IMR-90 (cell line): ENCODE measurements around the gene SGO1. TPM values are rescaled to one million over a fixed set of nuclear protein-coding genes. Genes with fewer than 3 reads are reported as not detected.

Experiments
- ATAC-seq: fragments of 200-7000 bp; cut with Tn5 transposase; 2 replicates; pipeline ENCODE4 v1.9.1; 2020; ENCODE audit warnings: low read depth, mild to moderate bottlenecking, moderate library complexity
- BruUV-seq: library from RNA; stranded (reverse); fragments of 400-500 nt; replicated peaks from 2 replicates; lab custom pipeline; 2021; lab: Mats Ljungman, UMichigan
- CTCF ChIA-PET: fragments of 300-600 bp; formaldehyde crosslinking; extraction: SDS; loops from one replicate; lab custom pipeline; 2021; ENCODE audit warnings: antibody characterized with exemption; lab: Yijun Ruan, JAX
- POLR2A ChIA-PET: fragments of 300-600 bp; sonication (Branson Sonifier 250); formaldehyde crosslinking; loops from one replicate; lab custom pipeline; 2022; ENCODE audit warnings: antibody characterized with exemption; ENCODE audit not compliant: unreplicated experiment; lab: Charles Lee
- DNase-seq: peaks from one replicate; pipeline ENCODE4 v3.0.0; 2013
- H2AFZ ChIP-seq: replicated peaks from 2 replicates; pipeline ENCODE3; 2013; ENCODE audit warnings: low read length, mild to moderate bottlenecking; ENCODE audit not compliant: poor library complexity
- H2AK5ac ChIP-seq: 2 replicates; pipeline ENCODE4 v1.6.1; 2013; ENCODE audit warnings: low read depth, low read length, inconsistent platforms
- H2AK9ac ChIP-seq: replicated peaks from 2 replicates; pipeline ENCODE3; 2013; ENCODE audit warnings: mild to moderate bottlenecking, low read depth, low read length, moderate library complexity; ENCODE audit not compliant: poor library complexity
- H2BK120ac ChIP-seq: 2 replicates; pipeline ENCODE4 v1.6.1; 2013; ENCODE audit warnings: low read depth, low read length, inconsistent platforms
- H2BK15ac ChIP-seq: 3 replicates; pipeline ENCODE4 v1.6.1; 2013; ENCODE audit warnings: low read depth, low read length, inconsistent platforms
- H2BK20ac ChIP-seq: 2 replicates; pipeline ENCODE4 v1.6.1; 2013; ENCODE audit warnings: low read depth, mild to moderate bottlenecking, inconsistent platforms, low read length, moderate library complexity
- H2BK5ac ChIP-seq: 2 replicates; pipeline ENCODE4 v1.6.1; 2013; ENCODE audit warnings: mild to moderate bottlenecking, low read depth, low read length, inconsistent platforms; ENCODE audit not compliant: poor library complexity, severe bottlenecking
- H3K14ac ChIP-seq: replicated peaks from 2 replicates; pipeline ENCODE4 v1.6.1; 2013; ENCODE audit warnings: low read depth, low read length, inconsistent platforms
- H3K18ac ChIP-seq: 2 replicates; pipeline ENCODE4 v1.6.1; 2013; ENCODE audit warnings: low read depth, low read length, control low read depth
- H3K23ac ChIP-seq: 2 replicates; pipeline ENCODE4 v1.6.1; 2013; ENCODE audit warnings: low read depth, low read length, inconsistent platforms
- H3K27ac ChIP-seq: 2 replicates; pipeline ENCODE4 v1.5.1; 2013; ENCODE audit warnings: mild to moderate bottlenecking, control low read depth, low read length; ENCODE audit not compliant: insufficient read depth
- H3K27me3 ChIP-seq: 2 replicates; pipeline ENCODE4 v1.6.1; 2013; ENCODE audit warnings: low read length; ENCODE audit not compliant: control insufficient read depth, insufficient read depth
- H3K36me3 ChIP-seq: 2 replicates; pipeline ENCODE4 v1.6.1; 2013; ENCODE audit warnings: low read length, mixed read lengths; ENCODE audit not compliant: control insufficient read depth, insufficient read depth
- H3K4ac ChIP-seq: 2 replicates; pipeline ENCODE4 v1.6.1; 2013; ENCODE audit warnings: low read depth, low read length, inconsistent platforms
- H3K4me1 ChIP-seq: 2 replicates; pipeline ENCODE4 v1.6.1; 2013; ENCODE audit warnings: low read length, mixed read lengths; ENCODE audit not compliant: control insufficient read depth, insufficient read depth
- H3K4me2 ChIP-seq: 2 replicates; pipeline ENCODE4 v1.6.1; 2013; ENCODE audit warnings: low read depth, mild to moderate bottlenecking, control low read depth, low read length, moderate library complexity
- H3K4me3 ChIP-seq: 2 replicates; pipeline ENCODE4 v1.5.1; 2013; ENCODE audit warnings: low read depth, mild to moderate bottlenecking, control low read depth, low read length, moderate library complexity; ENCODE audit not compliant: insufficient read depth
- H3K56ac ChIP-seq: 2 replicates; pipeline ENCODE4 v1.6.1; 2013; ENCODE audit warnings: low read length, inconsistent platforms; ENCODE audit not compliant: insufficient read depth; ENCODE audit errors: extremely low read depth
- H3K79me1 ChIP-seq, 2 experiments: 2 replicates each; pipeline ENCODE4 v1.6.1; 2013; ENCODE audit warnings: low read length in 2 of 2, inconsistent platforms in 1 of 2, low read depth in 1 of 2
- H3K9ac ChIP-seq: 2 replicates; pipeline ENCODE4 v1.6.1; 2013; ENCODE audit warnings: low read depth, low read length, control low read depth
- H3K9me1 ChIP-seq: 2 replicates; pipeline ENCODE4 v1.6.1; 2013; ENCODE audit warnings: low read length, inconsistent platforms; ENCODE audit not compliant: insufficient read depth
- H3K9me3 ChIP-seq: 2 replicates; pipeline ENCODE4 v1.6.1; 2013; ENCODE audit warnings: low read length; ENCODE audit not compliant: control insufficient read depth, insufficient read depth
- H4K20me1 ChIP-seq: 2 replicates; pipeline ENCODE4 v1.6.1; 2013; ENCODE audit warnings: low read length, inconsistent platforms; ENCODE audit not compliant: insufficient read depth
- H4K5ac ChIP-seq: 2 replicates; pipeline ENCODE4 v1.6.1; 2013; ENCODE audit warnings: mild to moderate bottlenecking, low read depth, low read length, control low read depth
- H4K8ac ChIP-seq, 2 experiments: 2 replicates each; pipeline ENCODE4 v1.6.1; 2013; ENCODE audit warnings: low read depth in 2 of 2, low read length in 2 of 2, control low read depth in 1 of 2, inconsistent platforms in 1 of 2
- H4K91ac ChIP-seq: 2 replicates; pipeline ENCODE4 v1.6.1; 2013; ENCODE audit warnings: low read depth, low read length, inconsistent platforms; ENCODE audit not compliant: insufficient read depth
- CEBPB ChIP-seq: IDR thresholded peaks from 2 replicates; pipeline ENCODE4 v1.6.1; 2012; ENCODE audit warnings: low read depth, low read length, improper control_type of control experiment
- CHD1 ChIP-seq: IDR thresholded peaks from 2 replicates; pipeline ENCODE4 v1.6.1; 2012; ENCODE audit warnings: low read depth, low read length, improper control_type of control experiment
- CTCF ChIP-seq: conservative IDR thresholded peaks from 2 replicates; pipeline ENCODE4 v1.5.1; 2012; ENCODE audit warnings: mild to moderate bottlenecking, low read depth, low read length, improper control_type of control experiment
- MAFK ChIP-seq: IDR thresholded peaks from 2 replicates; pipeline ENCODE4 v1.6.1; 2012; ENCODE audit warnings: low read depth, low read length, improper control_type of control experiment
- MAZ ChIP-seq: IDR thresholded peaks from 2 replicates; pipeline ENCODE4 v1.6.1; 2012; ENCODE audit warnings: low read depth, mild to moderate bottlenecking, low read length, improper control_type of control experiment, moderate library complexity, borderline replicate concordance
- NFE2L2 ChIP-seq: fragments of 150-350 bp; IDR thresholded peaks from 2 replicates; pipeline ENCODE4 v1.6.1; 2016; ENCODE audit warnings: low read depth, mild to moderate bottlenecking, low read length
- RAD21 ChIP-seq: IDR thresholded peaks from 2 replicates; pipeline ENCODE4 v1.6.1; 2012; ENCODE audit warnings: low read length, improper control_type of control experiment
- RFX5 ChIP-seq: IDR thresholded peaks from 2 replicates; pipeline ENCODE4 v1.8.0; 2012; ENCODE audit warnings: low read depth, mild to moderate bottlenecking, low read length, moderate library complexity
- WGBS, 2 experiments: methylation state at CpG; one replicate each; pipeline versions ENCODE4 v1.1.5 to v1.1.7; 2013; ENCODE audit warnings: missing lambda C conversion rate in 2 of 2; ENCODE audit not compliant: insufficient read length in 1 of 2; ENCODE audit errors: extremely low coverage in 2 of 2; 5-methylcytosine and 5-hydroxymethylcytosine counted together
- dilution Hi-C: fragments of 300-500 bp; cut with HindIII; formaldehyde crosslinking; loops from one replicate; pipeline ENCODE4 v1.14.3; 2018; ENCODE audit warnings: low sequenced_read_pairs; ENCODE audit not compliant: unreplicated experiment
- in situ Hi-C: fragments of 300-500 bp; cut with MboI; formaldehyde crosslinking; loops from 3 replicates; pipeline ENCODE4 v1.14.3; 2019; ENCODE audit warnings: low sequenced_read_pairs, inconsistent platforms, mixed read lengths
- intact Hi-C: fragments of 100-400 bp; cut with micrococcal nuclease; formaldehyde crosslinking; loops from 2 replicates; pipeline ENCODE4 v1.10.0; 2022
- polyA plus RNA-seq, 3 experiments: library from polyadenylated mRNA; depleted of rRNA; stranded (reverse); fragments of >200 nt; gene quantifications; 2 replicates each; pipeline ENCODE4 v1.2.3, GENCODE V29; 2012; ENCODE audit warnings: low replicate concordance in 1 of 3
- total RNA-seq: library from RNA; depleted of rRNA; stranded (reverse); fragments of >200 nt; gene quantifications from 2 replicates; pipeline ENCODE4 v1.2.3, GENCODE V29; 2012
- TF ChIP-seq, protein P1 (sequence below): fragments of 150-350 bp; IDR thresholded peaks from 2 replicates; pipeline ENCODE4 v1.6.1; 2017; ENCODE audit warnings: mild to moderate bottlenecking, antibody characterized with exemption, low read length, low read depth
- TF ChIP-seq, protein P2 (sequence below): fragments of 150-350 bp; IDR thresholded peaks from 2 replicates; pipeline ENCODE4 v1.6.1; 2016; ENCODE audit warnings: low read depth, mild to moderate bottlenecking, low read length, moderate library complexity, borderline replicate concordance

SGO1 gene
- total and polyA plus RNA-seq, 2 of the 4 experiments (the other 2 are of a cell fraction) = 3.2 to 5.2 TPM

DNA sequence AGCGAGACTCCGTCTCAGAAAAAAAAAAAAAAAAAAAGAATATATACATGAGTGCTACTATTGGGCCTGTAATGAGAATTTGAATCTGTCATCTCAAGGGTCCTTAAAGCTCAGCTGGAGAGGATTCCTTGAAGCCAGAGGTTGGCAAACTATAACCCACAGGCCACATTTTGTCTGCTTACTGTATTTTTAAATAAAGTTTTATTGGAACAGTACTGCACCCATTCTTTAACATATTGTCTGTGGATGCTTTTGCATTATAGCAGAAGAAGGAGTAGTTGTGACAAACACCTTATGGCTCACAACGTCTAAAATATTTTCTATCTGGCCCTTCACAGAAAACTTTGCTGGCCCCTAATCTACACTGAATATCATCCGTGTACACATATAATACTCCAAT, 60.7 kb downstream of the SGO1 start:
- intact Hi-C loops = no loop called here
- CTCF ChIA-PET = no interaction called here

More for the DNA sequence above, 60.7 kb downstream of the SGO1 start:
- no TSS peak for BruUV-seq
- Histone ChIP-seq H2BK15ac (no peak overlapping the region), H3K27ac (no peak overlapping the region), H3K14ac (no peak overlapping the region), H3K9me1 (no peaks in the 10 kb centered on the region), H3K56ac (no peak overlapping the region), H3K23ac (no peak overlapping the region), H3K4me1 (no peaks in the 10 kb centered on the region), H3K4me3 (no peak overlapping the region), H2AFZ (no peak overlapping the region), H2BK5ac (no peak overlapping the region), H2AK9ac (no peak overlapping the region), H3K4me2 (no peak overlapping the region), H3K36me3 (0 out of 2 replicates have a peak, but pooled peaks cover 2% of the 10 kb centered on the region), H3K9me3 (no peaks in the 10 kb centered on the region), H2BK120ac (no peak overlapping the region), H4K5ac (no peak overlapping the region), H4K20me1 (no peaks in the 10 kb centered on the region), H4K8ac (no peak overlapping the region), H4K91ac (no peak overlapping the region), H3K79me1 (no peaks in the 10 kb centered on the region), H3K9ac (no peak overlapping the region), H3K27me3 (no peaks in the 10 kb centered on the region), H2BK20ac (no peak overlapping the region), H3K18ac (no peak overlapping the region), H3K4ac (no peak overlapping the region), H2AK5ac (no peak overlapping the region)
- DNase-seq = no peak
- POLR2A ChIA-PET = no interaction called here
- WGBS, 2 experiments = no CpG with 5 or more reads among the region's 4 CpGs
- ATAC-seq = no peak
- no peak for TF ChIP-seq RFX5
- TF ChIP-seq MAFK = no peak
- TF ChIP-seq NFE2L2 = no peak
- no peak for TF ChIP-seq CHD1
- no peak for TF ChIP-seq MAZ
- TF ChIP-seq CEBPB = no peak
- TF ChIP-seq, protein P1, sequence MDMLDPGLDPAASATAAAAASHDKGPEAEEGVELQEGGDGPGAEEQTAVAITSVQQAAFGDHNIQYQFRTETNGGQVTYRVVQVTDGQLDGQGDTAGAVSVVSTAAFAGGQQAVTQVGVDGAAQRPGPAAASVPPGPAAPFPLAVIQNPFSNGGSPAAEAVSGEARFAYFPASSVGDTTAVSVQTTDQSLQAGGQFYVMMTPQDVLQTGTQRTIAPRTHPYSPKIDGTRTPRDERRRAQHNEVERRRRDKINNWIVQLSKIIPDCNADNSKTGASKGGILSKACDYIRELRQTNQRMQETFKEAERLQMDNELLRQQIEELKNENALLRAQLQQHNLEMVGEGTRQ = no peak
- no peak for TF ChIP-seq CTCF
- TF ChIP-seq, protein P2, sequence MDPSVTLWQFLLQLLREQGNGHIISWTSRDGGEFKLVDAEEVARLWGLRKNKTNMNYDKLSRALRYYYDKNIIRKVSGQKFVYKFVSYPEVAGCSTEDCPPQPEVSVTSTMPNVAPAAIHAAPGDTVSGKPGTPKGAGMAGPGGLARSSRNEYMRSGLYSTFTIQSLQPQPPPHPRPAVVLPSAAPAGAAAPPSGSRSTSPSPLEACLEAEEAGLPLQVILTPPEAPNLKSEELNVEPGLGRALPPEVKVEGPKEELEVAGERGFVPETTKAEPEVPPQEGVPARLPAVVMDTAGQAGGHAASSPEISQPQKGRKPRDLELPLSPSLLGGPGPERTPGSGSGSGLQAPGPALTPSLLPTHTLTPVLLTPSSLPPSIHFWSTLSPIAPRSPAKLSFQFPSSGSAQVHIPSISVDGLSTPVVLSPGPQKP = no peak
- no peak for TF ChIP-seq RAD21
- dilution Hi-C loops (no loop called here), in situ Hi-C loops (no loop called here)
